IMR-90 (cell line): Measurements from ENCODE around the gene OPN4. TPM values are rescaled to one million over a fixed set of nuclear protein-coding genes. Genes with fewer than 3 reads are reported as not detected.

Source experiments
- ATAC-seq: fragments of 200-7000 bp; cut with Tn5 transposase; 2 replicates; pipeline ENCODE4 v1.9.1; 2020; ENCODE audit warnings: low read depth, mild to moderate bottlenecking, moderate library complexity
- BruUV-seq: library from RNA; stranded (reverse); fragments of 400-500 nt; replicated peaks from 2 replicates; lab custom pipeline; 2021; lab: Mats Ljungman, UMichigan
- CTCF ChIA-PET: fragments of 300-600 bp; formaldehyde crosslinking; extraction: SDS; loops from one replicate; lab custom pipeline; 2021; ENCODE audit warnings: antibody characterized with exemption; lab: Yijun Ruan, JAX
- POLR2A ChIA-PET: fragments of 300-600 bp; sonication (Branson Sonifier 250); formaldehyde crosslinking; loops from one replicate; lab custom pipeline; 2022; ENCODE audit warnings: antibody characterized with exemption; ENCODE audit not compliant: unreplicated experiment; lab: Charles Lee
- DNase-seq: peaks from one replicate; pipeline ENCODE4 v3.0.0; 2013
- H2AFZ ChIP-seq: replicated peaks from 2 replicates; pipeline ENCODE3; 2013; ENCODE audit warnings: low read length, mild to moderate bottlenecking; ENCODE audit not compliant: poor library complexity
- H2AK5ac ChIP-seq: 2 replicates; pipeline ENCODE4 v1.6.1; 2013; ENCODE audit warnings: low read depth, low read length, inconsistent platforms
- H2AK9ac ChIP-seq: replicated peaks from 2 replicates; pipeline ENCODE3; 2013; ENCODE audit warnings: mild to moderate bottlenecking, low read depth, low read length, moderate library complexity; ENCODE audit not compliant: poor library complexity
- H2BK120ac ChIP-seq: 2 replicates; pipeline ENCODE4 v1.6.1; 2013; ENCODE audit warnings: low read depth, low read length, inconsistent platforms
- H2BK15ac ChIP-seq: 3 replicates; pipeline ENCODE4 v1.6.1; 2013; ENCODE audit warnings: low read depth, low read length, inconsistent platforms
- H2BK20ac ChIP-seq: 2 replicates; pipeline ENCODE4 v1.6.1; 2013; ENCODE audit warnings: low read depth, mild to moderate bottlenecking, inconsistent platforms, low read length, moderate library complexity
- H2BK5ac ChIP-seq: 2 replicates; pipeline ENCODE4 v1.6.1; 2013; ENCODE audit warnings: mild to moderate bottlenecking, low read depth, low read length, inconsistent platforms; ENCODE audit not compliant: poor library complexity, severe bottlenecking
- H3K14ac ChIP-seq: replicated peaks from 2 replicates; pipeline ENCODE4 v1.6.1; 2013; ENCODE audit warnings: low read depth, low read length, inconsistent platforms
- H3K18ac ChIP-seq: 2 replicates; pipeline ENCODE4 v1.6.1; 2013; ENCODE audit warnings: low read depth, low read length, control low read depth
- H3K23ac ChIP-seq: 2 replicates; pipeline ENCODE4 v1.6.1; 2013; ENCODE audit warnings: low read depth, low read length, inconsistent platforms
- H3K27ac ChIP-seq: 2 replicates; pipeline ENCODE4 v1.5.1; 2013; ENCODE audit warnings: mild to moderate bottlenecking, control low read depth, low read length; ENCODE audit not compliant: insufficient read depth
- H3K27me3 ChIP-seq: 2 replicates; pipeline ENCODE4 v1.6.1; 2013; ENCODE audit warnings: low read length; ENCODE audit not compliant: control insufficient read depth, insufficient read depth
- H3K36me3 ChIP-seq: 2 replicates; pipeline ENCODE4 v1.6.1; 2013; ENCODE audit warnings: low read length, mixed read lengths; ENCODE audit not compliant: control insufficient read depth, insufficient read depth
- H3K4ac ChIP-seq: 2 replicates; pipeline ENCODE4 v1.6.1; 2013; ENCODE audit warnings: low read depth, low read length, inconsistent platforms
- H3K4me1 ChIP-seq: 2 replicates; pipeline ENCODE4 v1.6.1; 2013; ENCODE audit warnings: low read length, mixed read lengths; ENCODE audit not compliant: control insufficient read depth, insufficient read depth
- H3K4me2 ChIP-seq: 2 replicates; pipeline ENCODE4 v1.6.1; 2013; ENCODE audit warnings: low read depth, mild to moderate bottlenecking, control low read depth, low read length, moderate library complexity
- H3K4me3 ChIP-seq: 2 replicates; pipeline ENCODE4 v1.5.1; 2013; ENCODE audit warnings: low read depth, mild to moderate bottlenecking, control low read depth, low read length, moderate library complexity; ENCODE audit not compliant: insufficient read depth
- H3K56ac ChIP-seq: 2 replicates; pipeline ENCODE4 v1.6.1; 2013; ENCODE audit warnings: low read length, inconsistent platforms; ENCODE audit not compliant: insufficient read depth; ENCODE audit errors: extremely low read depth
- H3K79me1 ChIP-seq, 2 experiments: 2 replicates each; pipeline ENCODE4 v1.6.1; 2013; ENCODE audit warnings: low read length in 2 of 2, inconsistent platforms in 1 of 2, low read depth in 1 of 2
- H3K9ac ChIP-seq: 2 replicates; pipeline ENCODE4 v1.6.1; 2013; ENCODE audit warnings: low read depth, low read length, control low read depth
- H3K9me1 ChIP-seq: 2 replicates; pipeline ENCODE4 v1.6.1; 2013; ENCODE audit warnings: low read length, inconsistent platforms; ENCODE audit not compliant: insufficient read depth
- H3K9me3 ChIP-seq: 2 replicates; pipeline ENCODE4 v1.6.1; 2013; ENCODE audit warnings: low read length; ENCODE audit not compliant: control insufficient read depth, insufficient read depth
- H4K20me1 ChIP-seq: 2 replicates; pipeline ENCODE4 v1.6.1; 2013; ENCODE audit warnings: low read length, inconsistent platforms; ENCODE audit not compliant: insufficient read depth
- H4K5ac ChIP-seq: 2 replicates; pipeline ENCODE4 v1.6.1; 2013; ENCODE audit warnings: mild to moderate bottlenecking, low read depth, low read length, control low read depth
- H4K8ac ChIP-seq, 2 experiments: 2 replicates each; pipeline ENCODE4 v1.6.1; 2013; ENCODE audit warnings: low read depth in 2 of 2, low read length in 2 of 2, control low read depth in 1 of 2, inconsistent platforms in 1 of 2
- H4K91ac ChIP-seq: 2 replicates; pipeline ENCODE4 v1.6.1; 2013; ENCODE audit warnings: low read depth, low read length, inconsistent platforms; ENCODE audit not compliant: insufficient read depth
- BHLHE40 ChIP-seq: fragments of 150-350 bp; IDR thresholded peaks from 2 replicates; pipeline ENCODE4 v1.6.1; 2016; ENCODE audit warnings: mild to moderate bottlenecking, low read depth, low read length
- CEBPB ChIP-seq: IDR thresholded peaks from 2 replicates; pipeline ENCODE4 v1.6.1; 2012; ENCODE audit warnings: low read depth, low read length, improper control_type of control experiment
- CHD1 ChIP-seq: IDR thresholded peaks from 2 replicates; pipeline ENCODE4 v1.6.1; 2012; ENCODE audit warnings: low read depth, low read length, improper control_type of control experiment
- ELK1 ChIP-seq: fragments of 150-350 bp; IDR thresholded peaks from 2 replicates; pipeline ENCODE4 v1.6.1; 2016; ENCODE audit warnings: low read depth, mild to moderate bottlenecking, low read length, moderate library complexity, borderline replicate concordance
- FOS ChIP-seq: fragments of 150-350 bp; IDR thresholded peaks from 2 replicates; pipeline ENCODE4 v1.6.1; 2016; ENCODE audit warnings: low read depth, low read length
- MAFK ChIP-seq: IDR thresholded peaks from 2 replicates; pipeline ENCODE4 v1.6.1; 2012; ENCODE audit warnings: low read depth, low read length, improper control_type of control experiment
- MAZ ChIP-seq: IDR thresholded peaks from 2 replicates; pipeline ENCODE4 v1.6.1; 2012; ENCODE audit warnings: low read depth, mild to moderate bottlenecking, low read length, improper control_type of control experiment, moderate library complexity, borderline replicate concordance
- MXI1 ChIP-seq: IDR thresholded peaks from 2 replicates; pipeline ENCODE4 v1.6.1; 2012; ENCODE audit warnings: low read depth, mild to moderate bottlenecking, low read length, moderate library complexity, borderline replicate concordance
- NFE2L2 ChIP-seq: fragments of 150-350 bp; IDR thresholded peaks from 2 replicates; pipeline ENCODE4 v1.6.1; 2016; ENCODE audit warnings: low read depth, mild to moderate bottlenecking, low read length
- POLR2A ChIP-seq: IDR thresholded peaks from 2 replicates; pipeline ENCODE4 v1.6.1; 2012; ENCODE audit warnings: mild to moderate bottlenecking, low read depth, low read length
- RAD21 ChIP-seq: IDR thresholded peaks from 2 replicates; pipeline ENCODE4 v1.6.1; 2012; ENCODE audit warnings: low read length, improper control_type of control experiment
- RCOR1 ChIP-seq: IDR thresholded peaks from 2 replicates; pipeline ENCODE4 v1.6.1; 2012; ENCODE audit warnings: mild to moderate bottlenecking, low read length, improper control_type of control experiment; ENCODE audit not compliant: insufficient replicate concordance
- RFX5 ChIP-seq: IDR thresholded peaks from 2 replicates; pipeline ENCODE4 v1.8.0; 2012; ENCODE audit warnings: low read depth, mild to moderate bottlenecking, low read length, moderate library complexity
- SMC3 ChIP-seq: fragments of 150-350 bp; IDR thresholded peaks from 2 replicates; pipeline ENCODE4 v1.6.1; 2016; ENCODE audit warnings: low read depth, mild to moderate bottlenecking, antibody characterized with exemption, low read length, moderate library complexity
- WGBS, 2 experiments: methylation state at CpG; one replicate each; pipeline versions ENCODE4 v1.1.5 to v1.1.7; 2013; ENCODE audit warnings: missing lambda C conversion rate in 2 of 2; ENCODE audit not compliant: insufficient read length in 1 of 2; ENCODE audit errors: extremely low coverage in 2 of 2; 5-methylcytosine and 5-hydroxymethylcytosine counted together
- dilution Hi-C: fragments of 300-500 bp; cut with HindIII; formaldehyde crosslinking; loops from one replicate; pipeline ENCODE4 v1.14.3; 2018; ENCODE audit warnings: low sequenced_read_pairs; ENCODE audit not compliant: unreplicated experiment
- in situ Hi-C: fragments of 300-500 bp; cut with MboI; formaldehyde crosslinking; loops from 3 replicates; pipeline ENCODE4 v1.14.3; 2019; ENCODE audit warnings: low sequenced_read_pairs, inconsistent platforms, mixed read lengths
- intact Hi-C: fragments of 100-400 bp; cut with micrococcal nuclease; formaldehyde crosslinking; loops from 2 replicates; pipeline ENCODE4 v1.10.0; 2022
- polyA plus RNA-seq, 3 experiments: library from polyadenylated mRNA; depleted of rRNA; stranded (reverse); fragments of >200 nt; gene quantifications; 2 replicates each; pipeline ENCODE4 v1.2.3, GENCODE V29; 2012; ENCODE audit warnings: low replicate concordance in 1 of 3
- total RNA-seq: library from RNA; depleted of rRNA; stranded (reverse); fragments of >200 nt; gene quantifications from 2 replicates; pipeline ENCODE4 v1.2.3, GENCODE V29; 2012
- TF ChIP-seq, protein P1 (sequence below): conservative IDR thresholded peaks from 2 replicates; pipeline ENCODE4 v1.5.1; 2012; ENCODE audit warnings: mild to moderate bottlenecking, low read depth, low read length, improper control_type of control experiment

The OPN4 gene
- total and polyA plus RNA-seq, 2 of the 4 experiments (the other 2 are of a cell fraction): 0.03 TPM; not detected in 1

GRCh38 chr10:86699991-86700840 lies 45.9 kb downstream of the OPN4 start:
- no peak overlapping the region for H3K18ac ChIP-seq
- H2AK5ac ChIP-seq: no peak overlapping the region
- no peak overlapping the region for H4K8ac ChIP-seq
- H3K27me3 ChIP-seq: no peaks in the 10 kb centered on the region
- no peak overlapping the region for H3K56ac ChIP-seq
- no peak overlapping the region for H3K23ac ChIP-seq
- no peak overlapping the region for H3K4me2 ChIP-seq
- no peak overlapping the region for H3K27ac ChIP-seq
- intact Hi-C loops: no loop called here
- H3K4me3 ChIP-seq: no peak overlapping the region
- H3K4me1 ChIP-seq: no peaks in the 10 kb centered on the region
- H4K5ac ChIP-seq: no peak overlapping the region
- DNase-seq (no peak), ATAC-seq (no peak)
- no peak overlapping the region for H2BK20ac ChIP-seq
- no peak overlapping the region for H3K14ac ChIP-seq
- H3K9ac ChIP-seq: no peak overlapping the region
- WGBS, 2 experiments: 100% methylated on average over 1 of the region's 9 CpGs; no CpG with 5 or more reads in 1 of the 2 experiments
- dilution Hi-C loops: no loop called here
- H4K20me1 ChIP-seq: no peaks in the 10 kb centered on the region
- peaks cover 6% of the 10 kb centered on the region; the same call in 1 of the 2 replicates for H3K9me1 ChIP-seq
- BruUV-seq: no TSS peak
- H3K4ac ChIP-seq: no peak overlapping the region
- in situ Hi-C loops: no loop called here
- H2AK9ac ChIP-seq: no peak overlapping the region
- no peaks in the 10 kb centered on the region for H3K9me3 ChIP-seq
- POLR2A ChIA-PET: no interaction called here
- CTCF ChIA-PET: no interaction called here
- no peak overlapping the region for H2BK5ac ChIP-seq
- H2AFZ ChIP-seq: no peak overlapping the region
- H3K36me3 ChIP-seq: no peaks in the 10 kb centered on the region
- no peak overlapping the region for H4K91ac ChIP-seq
- H3K79me1 ChIP-seq: no peaks in the 10 kb centered on the region
- no peak overlapping the region for H2BK120ac ChIP-seq
- H2BK15ac ChIP-seq: no peak overlapping the region
- TF ChIP-seq CHD1: no peak
- TF ChIP-seq FOS: no peak
- TF ChIP-seq MXI1: no peak
- TF ChIP-seq RCOR1: no peak
- no peak for TF ChIP-seq SMC3
- no peak for TF ChIP-seq MAFK
- TF ChIP-seq RFX5: no peak
- TF ChIP-seq, protein P1, sequence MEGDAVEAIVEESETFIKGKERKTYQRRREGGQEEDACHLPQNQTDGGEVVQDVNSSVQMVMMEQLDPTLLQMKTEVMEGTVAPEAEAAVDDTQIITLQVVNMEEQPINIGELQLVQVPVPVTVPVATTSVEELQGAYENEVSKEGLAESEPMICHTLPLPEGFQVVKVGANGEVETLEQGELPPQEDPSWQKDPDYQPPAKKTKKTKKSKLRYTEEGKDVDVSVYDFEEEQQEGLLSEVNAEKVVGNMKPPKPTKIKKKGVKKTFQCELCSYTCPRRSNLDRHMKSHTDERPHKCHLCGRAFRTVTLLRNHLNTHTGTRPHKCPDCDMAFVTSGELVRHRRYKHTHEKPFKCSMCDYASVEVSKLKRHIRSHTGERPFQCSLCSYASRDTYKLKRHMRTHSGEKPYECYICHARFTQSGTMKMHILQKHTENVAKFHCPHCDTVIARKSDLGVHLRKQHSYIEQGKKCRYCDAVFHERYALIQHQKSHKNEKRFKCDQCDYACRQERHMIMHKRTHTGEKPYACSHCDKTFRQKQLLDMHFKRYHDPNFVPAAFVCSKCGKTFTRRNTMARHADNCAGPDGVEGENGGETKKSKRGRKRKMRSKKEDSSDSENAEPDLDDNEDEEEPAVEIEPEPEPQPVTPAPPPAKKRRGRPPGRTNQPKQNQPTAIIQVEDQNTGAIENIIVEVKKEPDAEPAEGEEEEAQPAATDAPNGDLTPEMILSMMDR: no peak
- TF ChIP-seq NFE2L2: no peak
- no peak for TF ChIP-seq RAD21
- TF ChIP-seq BHLHE40: no peak
- TF ChIP-seq POLR2A: no peak
- TF ChIP-seq MAZ: no peak
- TF ChIP-seq CEBPB: no peak
- TF ChIP-seq ELK1: no peak
